Left kidney (tissue), 2 donors: ENCODE data around the gene HOXA4. TPM values are rescaled to one million over a fixed set of nuclear protein-coding genes. Genes with fewer than 3 reads are reported as not detected.

Source experiments
- DNase-seq: peaks from one replicate; pipeline ENCODE4 v3.0.0-alpha.2; 2013
- polyA plus RNA-seq: library from polyadenylated mRNA; unstranded; fragments of 120-200 nt; gene quantifications from one replicate; pipeline ENCODE4 v1.2.1, GENCODE V29; 2013; ENCODE audit not compliant: insufficient read length

HOXA4 gene
- polyA plus RNA-seq, 1 donor, result 28.6 TPM

GRCh38 chr7:27134392-27134791 is 3.8 kb upstream of the HOXA4 start:
- DNase-seq, result no peak

GRCh38 chr7:27133409-27134231 is 3.1 kb upstream of the HOXA4 start:
- DNase-seq, result no peak

- DNase-seq, result no peak
Measured at GRCh38 chr7:27132978-27133377, 2.4 kb upstream of the HOXA4 start.

GRCh38 chr7:27132214-27132613 is 1.7 kb upstream of the HOXA4 start:
- DNase-seq, result no peak

GRCh38 chr7:27131390-27131819 is 848 bp upstream of the HOXA4 start:
- DNase-seq, result no peak

GRCh38 chr7:27129729-27130539 is 623 bp downstream of the HOXA4 start:
- no peak for DNase-seq

- no peak for DNase-seq
Measured at GRCh38 chr7:27128776-27129728, 1.5 kb downstream of the HOXA4 start.

- DNase-seq, result no peak
Measured at GRCh38 chr7:27128034-27128433, 2.5 kb downstream of the HOXA4 start.

- no peak for DNase-seq
Measured at GRCh38 chr7:27126596-27127327, 3.8 kb downstream of the HOXA4 start.

GRCh38 chr7:27125986-27126394 is 4.6 kb downstream of the HOXA4 start:
- no peak for DNase-seq

GRCh38 chr7:27124902-27125689 is 5.5 kb downstream of the HOXA4 start:
- no peak for DNase-seq

- DNase-seq, result no peak
Measured at GRCh38 chr7:27124096-27124901, 6.3 kb downstream of the HOXA4 start.

GRCh38 chr7:27123477-27124053 is 7.0 kb downstream of the HOXA4 start:
- no peak for DNase-seq

GRCh38 chr7:27123007-27123476 is 7.5 kb downstream of the HOXA4 start:
- DNase-seq, result no peak

- DNase-seq, result no peak
Measured at GRCh38 chr7:27122077-27122910, 8.3 kb downstream of the HOXA4 start.

GRCh38 chr7:27121684-27122076 is 8.9 kb downstream of the HOXA4 start:
- DNase-seq, result no peak

- DNase-seq, result no peak
Measured at GRCh38 chr7:27119412-27119911, 11.1 kb downstream of the HOXA4 start.

GRCh38 chr7:27118580-27118979 is 12.0 kb downstream of the HOXA4 start:
- no peak for DNase-seq
